ENCODE measurements around the gene RAB22A. TPM values are rescaled to one million over a fixed set of nuclear protein-coding genes. Genes with fewer than 3 reads are reported as not detected.

The RAB22A gene
- total RNA-seq, 1 donor from 2014 or later = 9.5 TPM

- peaks cover 11% of the 10 kb centered on the region for H3K36me3 Mint-ChIP-seq (ENCODE audit: unreplicated experiment)
- no peak for DNase-seq
- peaks cover 16% of the 10 kb centered on the region for H3K4me1 Mint-ChIP-seq (ENCODE audit: low read depth, unreplicated experiment)
- H3K27me3 Mint-ChIP-seq (ENCODE audit: unreplicated experiment) = peaks cover 5% of the 10 kb centered on the region
- no peaks in the 10 kb centered on the region for H3K9me3 Mint-ChIP-seq (ENCODE audit: unreplicated experiment)
- no peak overlapping the region for H3K27ac Mint-ChIP-seq (ENCODE audit: unreplicated experiment)
- TF ChIP-seq, protein P1, sequence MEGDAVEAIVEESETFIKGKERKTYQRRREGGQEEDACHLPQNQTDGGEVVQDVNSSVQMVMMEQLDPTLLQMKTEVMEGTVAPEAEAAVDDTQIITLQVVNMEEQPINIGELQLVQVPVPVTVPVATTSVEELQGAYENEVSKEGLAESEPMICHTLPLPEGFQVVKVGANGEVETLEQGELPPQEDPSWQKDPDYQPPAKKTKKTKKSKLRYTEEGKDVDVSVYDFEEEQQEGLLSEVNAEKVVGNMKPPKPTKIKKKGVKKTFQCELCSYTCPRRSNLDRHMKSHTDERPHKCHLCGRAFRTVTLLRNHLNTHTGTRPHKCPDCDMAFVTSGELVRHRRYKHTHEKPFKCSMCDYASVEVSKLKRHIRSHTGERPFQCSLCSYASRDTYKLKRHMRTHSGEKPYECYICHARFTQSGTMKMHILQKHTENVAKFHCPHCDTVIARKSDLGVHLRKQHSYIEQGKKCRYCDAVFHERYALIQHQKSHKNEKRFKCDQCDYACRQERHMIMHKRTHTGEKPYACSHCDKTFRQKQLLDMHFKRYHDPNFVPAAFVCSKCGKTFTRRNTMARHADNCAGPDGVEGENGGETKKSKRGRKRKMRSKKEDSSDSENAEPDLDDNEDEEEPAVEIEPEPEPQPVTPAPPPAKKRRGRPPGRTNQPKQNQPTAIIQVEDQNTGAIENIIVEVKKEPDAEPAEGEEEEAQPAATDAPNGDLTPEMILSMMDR (IDR thresholded peaks at IDR 0.05; ENCODE audit: partially characterized antibody, unreplicated experiment) = no peak
- H3K4me3 Mint-ChIP-seq (ENCODE audit: unreplicated experiment) = no peak overlapping the region
Measured at GRCh38 chr20:58377766-58378401, 68.4 kb downstream of the RAB22A start.

DNA sequence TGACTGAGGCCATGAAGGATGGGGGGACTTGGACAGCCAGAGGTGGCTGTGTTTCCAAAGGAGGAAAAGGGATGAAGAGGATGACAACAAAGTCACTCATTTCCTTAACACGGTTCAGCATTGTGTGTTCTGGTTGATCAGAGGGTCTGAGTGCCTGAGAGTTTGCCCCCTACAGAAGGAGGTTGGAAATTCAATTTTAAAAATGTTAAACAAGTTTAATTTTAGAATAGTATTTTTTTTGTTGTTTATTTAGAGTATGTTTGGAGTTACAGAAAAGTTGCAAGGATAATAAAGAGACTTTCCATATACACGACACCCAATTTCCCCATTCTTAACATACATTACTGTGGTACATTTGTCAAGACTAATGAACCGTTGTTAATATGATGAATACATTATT, 69.2 kb downstream of the RAB22A start:
- no peaks in the 10 kb centered on the region for H3K9me3 Mint-ChIP-seq (ENCODE audit: unreplicated experiment)
- no peak for DNase-seq
- peaks cover 5% of the 10 kb centered on the region for H3K27me3 Mint-ChIP-seq (ENCODE audit: unreplicated experiment)
- TF ChIP-seq, protein P1 (IDR thresholded peaks at IDR 0.05; ENCODE audit: partially characterized antibody, unreplicated experiment) = no peak
- no peak overlapping the region for H3K27ac Mint-ChIP-seq (ENCODE audit: unreplicated experiment)
- H3K4me1 Mint-ChIP-seq (ENCODE audit: low read depth, unreplicated experiment) = peaks cover 14% of the 10 kb centered on the region
- no peak overlapping the region for H3K4me3 Mint-ChIP-seq (ENCODE audit: unreplicated experiment)
- peaks cover 11% of the 10 kb centered on the region for H3K36me3 Mint-ChIP-seq (ENCODE audit: unreplicated experiment)

DNA sequence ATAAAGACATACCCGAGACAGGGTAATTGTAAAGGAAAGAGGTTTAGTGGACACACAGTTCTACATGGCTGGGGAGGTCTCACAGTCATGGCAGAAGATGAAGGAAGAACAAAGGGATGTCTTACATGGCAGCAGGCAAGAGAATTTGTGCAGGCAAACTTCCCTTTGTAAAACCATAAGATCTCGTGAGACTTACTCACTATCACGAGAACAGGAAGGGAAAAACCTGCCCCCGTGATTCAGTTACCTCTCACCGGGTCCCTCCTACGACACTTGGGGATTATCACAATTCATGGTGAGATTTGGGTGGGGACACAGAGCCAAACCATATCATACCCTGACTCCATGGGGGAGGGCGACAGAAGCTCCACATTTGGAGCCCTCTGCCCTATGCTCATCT, 72.1 kb downstream of the RAB22A start:
- no peak for DNase-seq
- Mint-ChIP-seq H3K9me3 (ENCODE audit: unreplicated experiment) (no peaks in the 10 kb centered on the region), H3K27ac (ENCODE audit: unreplicated experiment) (no peak overlapping the region), H3K27me3 (ENCODE audit: unreplicated experiment) (no peaks in the 10 kb centered on the region), H3K4me1 (ENCODE audit: low read depth, unreplicated experiment) (no peaks in the 10 kb centered on the region), H3K36me3 (ENCODE audit: unreplicated experiment) (peaks cover 11% of the 10 kb centered on the region), H3K4me3 (ENCODE audit: unreplicated experiment) (no peak overlapping the region)
- TF ChIP-seq, protein P1 (IDR thresholded peaks at IDR 0.05; ENCODE audit: partially characterized antibody, unreplicated experiment) = no peak

- H3K9me3 Mint-ChIP-seq (ENCODE audit: unreplicated experiment) = no peaks in the 10 kb centered on the region
- peaks cover 2% of the 10 kb centered on the region for H3K4me1 Mint-ChIP-seq (ENCODE audit: low read depth, unreplicated experiment)
- H3K27me3 Mint-ChIP-seq (ENCODE audit: unreplicated experiment) = no peaks in the 10 kb centered on the region
- H3K27ac Mint-ChIP-seq (ENCODE audit: unreplicated experiment) = no peak overlapping the region
- DNase-seq = no peak
- H3K36me3 Mint-ChIP-seq (ENCODE audit: unreplicated experiment) = peaks cover 11% of the 10 kb centered on the region
- TF ChIP-seq, protein P1 (IDR thresholded peaks at IDR 0.05; ENCODE audit: partially characterized antibody, unreplicated experiment) = no peak
- H3K4me3 Mint-ChIP-seq (ENCODE audit: unreplicated experiment) = no peak overlapping the region
Measured at GRCh38 chr20:58382096-58382495, 72.6 kb downstream of the RAB22A start.

DNA sequence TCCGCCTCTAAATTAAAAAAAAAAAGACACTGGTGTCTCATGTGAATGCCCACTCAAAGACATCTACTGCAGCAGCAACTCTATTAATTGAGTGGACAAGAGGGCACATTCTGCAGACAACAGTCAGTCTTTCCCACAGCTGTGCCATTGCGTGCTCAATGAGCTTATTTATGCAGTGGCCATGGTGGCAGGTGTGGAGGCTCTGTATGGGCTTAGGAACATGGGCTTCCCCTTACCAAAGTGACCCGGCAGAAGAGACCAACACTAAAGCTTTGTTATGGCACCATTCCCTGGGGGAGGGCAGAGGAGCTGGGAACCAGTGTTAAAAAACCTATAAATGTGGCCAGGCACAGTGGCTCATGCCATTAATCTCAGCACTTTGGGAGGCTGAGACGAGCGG, 75.3 kb downstream of the RAB22A start:
- TF ChIP-seq, protein P1 (IDR thresholded peaks at IDR 0.05; ENCODE audit: partially characterized antibody, unreplicated experiment) = no peak
- DNase-seq = no peak
- peaks cover 8% of the 10 kb centered on the region for H3K36me3 Mint-ChIP-seq (ENCODE audit: unreplicated experiment)
- H3K27ac Mint-ChIP-seq (ENCODE audit: unreplicated experiment) = no peak overlapping the region
- peaks cover 3% of the 10 kb centered on the region for H3K4me1 Mint-ChIP-seq (ENCODE audit: low read depth, unreplicated experiment)
- H3K27me3 Mint-ChIP-seq (ENCODE audit: unreplicated experiment) = peaks cover 2% of the 10 kb centered on the region
- H3K4me3 Mint-ChIP-seq (ENCODE audit: unreplicated experiment) = no peak overlapping the region
- peaks cover 2% of the 10 kb centered on the region for H3K9me3 Mint-ChIP-seq (ENCODE audit: unreplicated experiment)

Measured in glutamatergic neuron (in vitro differentiated cells).